ENCODE results near the gene ZNF414.

The ZNF414 gene

DNA sequence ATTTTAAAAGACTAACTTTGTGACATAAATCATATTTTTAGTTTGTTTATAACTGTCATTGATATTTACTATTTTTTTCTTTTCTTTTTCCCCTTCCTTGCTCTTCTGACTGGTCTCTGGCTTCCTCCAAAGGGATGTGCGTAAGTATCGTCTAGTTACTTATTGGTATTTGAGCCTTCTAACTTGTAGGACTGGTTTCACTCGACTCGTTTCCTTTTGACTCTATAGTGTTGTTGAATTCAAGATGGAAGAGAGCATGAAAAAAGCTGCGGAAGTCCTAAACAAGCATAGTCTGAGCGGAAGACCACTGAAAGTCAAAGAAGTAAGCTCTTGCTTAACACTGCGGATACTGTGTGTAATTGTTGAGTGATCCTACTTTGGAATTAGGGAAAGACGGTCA lies 50.6 kb downstream of the ZNF414 start:
- DNase-seq (ENCODE audit: low read depth in 2 of 2), result no peak

DNA sequence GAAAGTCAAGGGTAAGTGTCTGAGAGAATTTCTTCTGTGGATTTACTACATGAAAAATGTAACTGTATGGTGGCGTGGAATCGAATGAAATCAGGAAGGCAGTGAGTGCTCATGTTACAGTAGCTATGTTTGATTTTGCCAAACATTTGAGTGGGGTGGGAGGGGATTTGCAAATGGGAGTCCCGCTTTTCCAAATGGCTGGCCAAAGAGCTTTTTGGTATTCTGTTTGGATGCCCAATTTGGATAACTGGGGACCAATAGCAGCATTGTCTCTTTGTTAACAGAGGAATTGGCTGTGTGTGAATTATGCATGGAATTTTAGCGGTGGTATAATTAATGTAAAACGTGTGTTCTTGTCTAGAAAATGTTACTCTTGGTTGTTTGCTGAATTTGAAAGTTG lies 51.4 kb downstream of the ZNF414 start:
- no peak for DNase-seq (ENCODE audit: low read depth in 2 of 2)

DNA sequence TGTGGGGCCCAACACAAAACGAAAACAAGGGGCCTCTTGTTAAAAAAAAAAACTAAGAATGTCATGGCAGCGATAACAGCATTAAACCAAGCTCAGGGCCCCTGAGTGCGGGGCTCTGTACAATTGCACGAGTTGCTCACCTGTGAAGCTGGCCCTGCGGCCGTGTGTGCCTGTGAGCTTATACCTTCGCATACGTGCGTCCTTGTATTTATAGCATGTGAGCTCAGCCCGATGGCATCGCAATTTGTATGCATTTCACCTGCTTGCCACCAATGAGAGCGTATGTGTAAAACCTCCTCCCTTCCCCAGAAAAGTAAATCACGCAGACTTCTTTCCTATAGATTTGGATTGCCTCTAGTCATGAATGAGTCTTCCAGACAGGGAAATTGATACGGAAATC lies 52.1 kb downstream of the ZNF414 start:
- DNase-seq (ENCODE audit: low read depth in 2 of 2), result no peak

DNA sequence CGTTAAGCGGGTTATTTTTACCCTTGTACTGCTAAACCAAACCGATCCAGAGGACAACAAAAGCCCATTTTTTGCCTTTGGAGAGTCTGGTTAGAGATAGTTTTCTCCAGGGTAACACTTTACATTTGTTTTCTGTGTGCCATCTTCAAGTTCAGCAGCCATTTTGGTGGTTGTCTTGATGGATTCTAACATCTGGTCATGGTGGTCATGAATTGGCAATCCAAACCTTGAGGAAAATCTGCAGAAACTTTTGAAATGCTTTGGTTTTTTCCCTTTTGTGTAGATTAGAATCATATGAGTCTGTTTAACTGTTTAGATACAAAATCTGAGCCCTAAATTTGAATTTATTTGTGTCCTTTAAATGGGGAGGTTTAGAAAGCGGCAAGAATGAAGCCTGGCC lies 52.6 kb downstream of the ZNF414 start:
- no peak for DNase-seq (ENCODE audit: low read depth in 2 of 2)

DNA sequence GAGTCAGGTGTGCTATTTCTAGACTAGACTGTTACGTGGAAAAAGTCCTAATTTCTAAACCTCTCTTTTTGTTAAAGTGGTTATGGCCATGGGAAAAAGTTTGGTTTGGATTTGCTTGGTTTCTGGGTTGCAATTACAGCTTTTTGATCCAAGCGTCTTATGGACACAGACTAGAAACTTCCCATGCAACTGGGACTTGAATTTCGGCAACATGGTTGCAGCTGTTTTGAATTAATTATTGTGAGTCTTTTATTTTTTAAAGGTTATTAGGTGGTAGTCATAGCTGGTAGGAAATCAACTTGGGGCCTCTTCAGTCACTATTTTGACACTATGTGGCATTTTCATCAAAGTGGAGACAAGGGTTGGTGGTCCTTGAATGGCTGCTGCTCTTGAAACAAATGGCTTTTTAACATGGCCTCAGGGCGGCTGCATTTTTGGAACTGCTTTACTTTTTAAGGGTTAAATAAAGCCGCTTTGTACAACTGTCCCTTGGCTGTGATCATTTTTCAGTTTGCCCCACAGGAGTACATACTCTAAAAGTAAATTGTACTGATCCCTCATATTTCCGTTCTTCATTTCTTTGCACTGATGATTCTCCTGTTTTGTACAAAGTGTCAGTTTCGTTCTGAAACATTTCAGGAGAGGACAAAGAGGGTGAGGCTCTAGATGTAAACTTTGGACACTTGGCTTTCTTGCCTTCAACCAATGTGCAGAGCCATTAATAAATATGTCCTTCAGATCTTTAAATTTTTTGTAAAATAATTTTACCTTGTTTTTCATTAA lies 53.3 kb downstream of the ZNF414 start:
- DNase-seq (ENCODE audit: low read depth in 2 of 2), result no peak
